BJ (cell line): Measurements from ENCODE around the gene DDR1. TPM values are rescaled to one million over a fixed set of nuclear protein-coding genes. Genes with fewer than 3 reads are reported as not detected.

Experiments used
- CTCF ChIA-PET: fragments of 350-600 bp; formaldehyde crosslinking; extraction: SDS; loops from one replicate; lab custom pipeline; 2021; ENCODE audit warnings: antibody characterized with exemption, inconsistent platforms; lab: Yijun Ruan, JAX
- POLR2A ChIA-PET: fragments of 300-600 bp; sonication (Branson Sonifier 250); formaldehyde crosslinking; extraction: SDS; loops from one replicate; lab custom pipeline; 2021; ENCODE audit warnings: antibody characterized with exemption; lab: Charles Lee
- DNase-seq: peaks from one replicate; pipeline ENCODE4 v3.0.0-alpha.2; 2011; ENCODE audit warnings: low read depth
- H3K27me3 ChIP-seq: 2 replicates; pipeline ENCODE4 v1.6.0; 2011; ENCODE audit warnings: low read length; ENCODE audit not compliant: control insufficient read depth, insufficient read depth
- H3K36me3 ChIP-seq: 2 replicates; pipeline ENCODE4 v1.5.1; 2011; ENCODE audit warnings: low read length; ENCODE audit not compliant: control insufficient read depth, insufficient read depth
- H3K4me3 ChIP-seq: 2 replicates; pipeline ENCODE4 v1.5.1; 2011; ENCODE audit warnings: low read depth, mild to moderate bottlenecking, control low read depth, low read length
- polyA plus RNA-seq: library from polyadenylated mRNA; depleted of rRNA; stranded (reverse); fragments of >200 nt; gene quantifications from 2 replicates; pipeline ENCODE4 v1.2.3, GENCODE V29; 2011
- TF ChIP-seq, protein P1 (sequence below): IDR thresholded peaks from 2 replicates; pipeline ENCODE4 v1.5.1; 2011; ENCODE audit warnings: low read depth, mild to moderate bottlenecking, control low read depth, inconsistent platforms, low read length, moderate library complexity; ENCODE audit not compliant: insufficient read depth

DDR1 gene
- polyA plus RNA-seq, 1 experiment = 17.0 TPM

DNA sequence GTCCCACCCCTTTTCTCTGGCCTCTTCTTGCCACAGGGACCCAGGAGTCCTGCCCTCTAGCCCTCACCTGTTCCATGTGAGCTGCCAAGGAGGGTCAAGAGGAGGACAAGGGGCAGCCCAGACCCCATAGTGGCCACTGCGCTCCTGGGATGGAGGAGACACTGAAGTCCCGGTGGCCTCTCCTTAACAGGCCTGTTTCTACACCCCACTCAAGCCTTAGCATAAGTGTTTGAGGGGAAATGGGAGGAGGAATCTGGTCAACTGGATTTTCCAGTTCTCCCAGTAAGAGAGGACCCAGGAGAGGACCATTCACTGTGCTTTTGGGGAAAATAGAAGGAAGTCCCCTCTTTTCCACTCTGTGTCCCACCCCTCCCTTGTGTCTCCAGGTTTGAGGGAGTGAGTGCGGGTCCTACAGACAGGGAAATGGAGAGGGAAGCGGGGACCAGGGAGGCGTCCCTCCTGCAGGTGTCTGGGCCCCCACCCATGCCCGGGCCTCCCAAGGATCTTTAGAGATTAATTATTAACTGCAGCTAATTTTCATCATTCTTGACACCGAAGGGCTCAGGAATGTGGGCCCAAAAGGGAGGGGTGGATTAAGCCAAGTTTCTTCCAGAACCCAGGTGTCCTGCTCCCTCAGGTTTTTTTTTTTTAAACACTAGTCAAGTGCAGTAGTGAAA, 47.8 kb downstream of the DDR1 start, which contains the start of gene SFTA2:
Gene SFTA2 (minus strand): TSS at position 202 of the 677 bp plus-strand sequence. CDS start 74 bp downstream, at position 128.
- no peaks in the 10 kb centered on the region for H3K36me3 ChIP-seq
- DNase-seq = no peak
- CTCF ChIA-PET = interaction anchor here (0.9 to 3.4 kb wide), 5 partner anchors 10 to 147 kb away, joined by 4 to 26 read pairs (median 12); partner anchors contain the start of genes MUCL3 and VARS2
- no peak within 1 kb of the TSS for H3K4me3 ChIP-seq
- POLR2A ChIA-PET = no interaction called here
- TF ChIP-seq, protein P1, sequence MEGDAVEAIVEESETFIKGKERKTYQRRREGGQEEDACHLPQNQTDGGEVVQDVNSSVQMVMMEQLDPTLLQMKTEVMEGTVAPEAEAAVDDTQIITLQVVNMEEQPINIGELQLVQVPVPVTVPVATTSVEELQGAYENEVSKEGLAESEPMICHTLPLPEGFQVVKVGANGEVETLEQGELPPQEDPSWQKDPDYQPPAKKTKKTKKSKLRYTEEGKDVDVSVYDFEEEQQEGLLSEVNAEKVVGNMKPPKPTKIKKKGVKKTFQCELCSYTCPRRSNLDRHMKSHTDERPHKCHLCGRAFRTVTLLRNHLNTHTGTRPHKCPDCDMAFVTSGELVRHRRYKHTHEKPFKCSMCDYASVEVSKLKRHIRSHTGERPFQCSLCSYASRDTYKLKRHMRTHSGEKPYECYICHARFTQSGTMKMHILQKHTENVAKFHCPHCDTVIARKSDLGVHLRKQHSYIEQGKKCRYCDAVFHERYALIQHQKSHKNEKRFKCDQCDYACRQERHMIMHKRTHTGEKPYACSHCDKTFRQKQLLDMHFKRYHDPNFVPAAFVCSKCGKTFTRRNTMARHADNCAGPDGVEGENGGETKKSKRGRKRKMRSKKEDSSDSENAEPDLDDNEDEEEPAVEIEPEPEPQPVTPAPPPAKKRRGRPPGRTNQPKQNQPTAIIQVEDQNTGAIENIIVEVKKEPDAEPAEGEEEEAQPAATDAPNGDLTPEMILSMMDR = no peak
- H3K27me3 ChIP-seq = no peaks in the 10 kb centered on the region; the same call in 1 of the 2 replicates

DNA sequence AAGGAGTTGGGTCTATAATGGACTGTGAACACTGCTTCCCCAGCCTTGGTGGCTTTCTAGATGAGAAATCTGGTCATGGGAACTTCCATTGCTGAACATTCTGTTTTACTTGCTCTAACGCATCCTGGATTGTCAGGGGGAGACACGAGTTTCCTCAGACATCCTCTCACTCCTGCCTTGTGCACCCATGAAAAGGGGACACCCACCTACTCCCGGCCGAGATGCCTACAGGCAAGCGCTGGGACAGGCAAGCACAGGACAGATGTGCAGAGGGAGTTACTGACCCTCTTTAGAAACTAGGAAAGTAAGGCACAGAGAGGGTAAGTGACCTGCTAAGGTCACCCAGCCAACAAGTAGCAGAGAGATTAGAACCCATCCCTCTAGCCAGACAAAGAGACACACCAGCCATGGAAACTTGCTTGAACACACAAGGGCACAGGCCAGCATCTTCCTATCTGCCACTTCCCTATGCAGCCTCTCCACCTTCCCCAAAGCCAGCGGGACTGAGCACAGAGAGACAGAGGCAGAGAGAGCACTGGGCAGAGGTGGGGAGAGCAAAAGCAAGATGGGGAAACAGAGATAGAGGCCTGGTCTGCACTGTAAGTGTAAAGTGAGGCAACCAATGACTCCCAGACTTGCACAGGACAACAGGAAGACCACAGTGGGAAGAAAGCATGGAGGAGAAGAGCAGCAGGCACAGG, 48.5 kb downstream of the DDR1 start:
- ChIA-PET CTCF (no interaction called here), POLR2A (no interaction called here)
- H3K27me3 ChIP-seq = peaks cover 2% of the 10 kb centered on the region; the same call in 1 of the 2 replicates
- TF ChIP-seq, protein P1 = no peak
- H3K36me3 ChIP-seq = no peaks in the 10 kb centered on the region
- H3K4me3 ChIP-seq = no peak overlapping the region
- DNase-seq = no peak

DNA sequence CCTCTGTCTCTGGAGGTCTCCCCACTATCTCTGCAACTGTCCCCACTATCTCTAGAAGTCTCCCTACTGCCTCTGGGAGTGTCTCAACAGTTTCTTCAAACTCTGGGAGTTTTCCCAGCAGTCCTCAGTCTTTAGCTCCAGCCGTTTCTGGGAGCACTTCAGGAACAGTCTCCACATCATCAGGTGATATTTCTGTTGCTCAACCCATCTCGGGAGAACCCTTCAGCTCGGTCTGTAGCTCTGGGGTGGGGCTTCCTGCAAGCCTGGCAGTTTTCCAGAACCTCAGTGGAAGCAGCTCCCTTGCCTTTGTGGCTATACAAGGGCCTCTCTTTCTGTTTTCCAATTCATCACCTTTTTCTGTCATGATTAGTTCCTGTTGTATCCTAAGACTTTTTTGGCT, 50.7 kb downstream of the DDR1 start:
- TF ChIP-seq, protein P1 = no peak
- no peak for DNase-seq
- Histone ChIP-seq H3K36me3 (no peaks in the 10 kb centered on the region), H3K27me3 (peaks cover 2% of the 10 kb centered on the region; the same call in 1 of the 2 replicates), H3K4me3 (no peak overlapping the region)
- POLR2A ChIA-PET = no interaction called here
- CTCF ChIA-PET = interaction anchor here (1.1 to 2.0 kb wide), 2 partner anchors 11 to 136 kb away, joined by 3 to 6 read pairs; no protein-coding TSS in a partner anchor

DNA sequence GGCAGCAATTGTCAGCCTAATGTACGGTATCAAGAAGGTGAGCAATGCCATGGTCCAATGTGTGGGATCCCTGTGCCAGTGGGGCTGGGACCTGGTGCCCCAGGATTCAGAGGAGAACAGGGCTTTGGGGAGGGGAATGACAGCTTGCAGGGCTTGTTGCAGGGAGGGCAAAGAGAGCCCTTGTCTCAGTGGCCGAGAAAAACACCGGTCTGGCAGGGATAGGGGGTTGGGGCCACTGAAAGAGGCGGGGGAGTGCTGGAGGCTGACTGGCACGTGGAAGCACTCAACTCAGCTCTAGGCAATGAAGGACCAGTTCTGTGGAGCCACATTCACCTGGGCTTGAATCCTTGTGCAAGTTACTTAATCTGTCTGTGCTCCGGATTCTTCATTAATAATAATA, 52.9 kb downstream of the DDR1 start:
- TF ChIP-seq, protein P1 = no peak
- Histone ChIP-seq H3K36me3 (no peaks in the 10 kb centered on the region), H3K27me3 (peaks cover 4% of the 10 kb centered on the region; the same call in 1 of the 2 replicates), H3K4me3 (no peak overlapping the region)
- DNase-seq = no peak
- CTCF ChIA-PET = interaction anchor here (1.1 kb wide), 1 partner anchor 136 kb away, joined by 3 read pairs; no protein-coding TSS in a partner anchor
- POLR2A ChIA-PET = no interaction called here

DNA sequence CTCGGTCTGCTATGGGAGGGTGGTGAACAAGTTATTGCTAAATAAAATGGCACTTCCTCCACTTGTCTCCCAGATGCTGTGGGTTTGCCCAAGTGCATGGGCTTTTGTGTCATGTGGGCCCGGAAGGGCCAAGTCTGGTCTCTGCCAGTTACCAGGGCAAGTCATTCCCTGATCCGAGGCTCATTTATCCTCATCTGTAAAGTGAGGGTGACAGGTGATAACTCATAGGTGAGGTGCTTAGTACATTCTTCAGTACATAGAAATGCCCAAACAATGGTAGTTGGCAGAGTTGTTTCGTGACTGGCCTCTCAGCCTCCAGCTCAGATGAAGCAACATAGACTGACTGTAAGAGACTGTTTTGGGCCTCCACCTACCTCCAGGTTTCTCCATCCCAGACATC, 54.4 kb downstream of the DDR1 start:
- ChIA-PET POLR2A (no interaction called here), CTCF (interaction anchor here (0.6 to 1.8 kb wide), 5 partner anchors 23 to 1912 kb away, joined by 3 to 4 read pairs (median 3); no protein-coding TSS in a partner anchor)
- Histone ChIP-seq H3K36me3 (no peaks in the 10 kb centered on the region), H3K27me3 (peaks cover 4% of the 10 kb centered on the region; the same call in 1 of the 2 replicates), H3K4me3 (no peak overlapping the region)
- TF ChIP-seq, protein P1 = no peak
- no peak for DNase-seq
